Epithelial cell of umbilical artery (primary cell): ENCODE measurements around the gene LGMN. TPM values are rescaled to one million over a fixed set of nuclear protein-coding genes. Genes with fewer than 3 reads are reported as not detected.

Source experiments
- total RNA-seq: library from RNA; depleted of rRNA; stranded (reverse); fragments of >200 nt; gene quantifications from 2 replicates; pipeline ENCODE4 v1.2.3, GENCODE V29; 2014

LGMN gene
- 71.4 and 95.2 TPM in 2 replicates for total RNA-seq

GRCh38 chr14:92748259-92749016 lies at the start of gene LGMN:
TSS of gene LGMN (minus strand) at chr14:92748627. CDS start at chr14:92732786, 15,841 bp downstream.

GRCh38 chr14:92793709-92794546 lies 45.5 kb upstream of the LGMN start, which contains the start of gene GOLGA5:
TSS of gene GOLGA5 (plus strand) at chr14:92794305. CDS start at chr14:92797438, 3,133 bp downstream.

Other genes starting within 250 kb of the LGMN start
- 3.6 and 4.1 TPM in 2 replicates for gene RIN3, start 234.8 kb downstream of the LGMN start, total RNA-seq
- 31.6 and 39.0 TPM in 2 replicates for gene GOLGA5, start 45.7 kb upstream of the LGMN start, total RNA-seq
- gene CHGA, start 174.5 kb upstream of the LGMN start, total RNA-seq: not detected in 2 replicates